Umbilical cord (tissue), 2 donors: ENCODE measurements around the gene RNF17. TPM values are rescaled to one million over a fixed set of nuclear protein-coding genes. Genes with fewer than 3 reads are reported as not detected.
"Not testable (repeated sequence)": the region's sequence is repeated elsewhere in the genome, so short reads cannot be mapped to it uniquely, and the experiment has no call there.

Experiments
- DNase-seq: peaks from one replicate; pipeline ENCODE4 v3.0.0-alpha.2; 2015; ENCODE audit warnings: low spot score
- total RNA-seq: library from RNA; depleted of rRNA; stranded (reverse); fragments of >200 nt; gene quantifications from one replicate; pipeline ENCODE4 v1.2.3, GENCODE V29; 2014; ENCODE audit warnings: low replicate concordance; ENCODE audit not compliant: insufficient read depth

The RNF17 gene
- not detected for total RNA-seq

GRCh38 chr13:24763596-24764275 lies at the start of gene RNF17:
RNF17 (plus strand) TSS chr13:24764169; CDS start chr13:24764204, 35 bp downstream.
- no peak for DNase-seq

DNA sequence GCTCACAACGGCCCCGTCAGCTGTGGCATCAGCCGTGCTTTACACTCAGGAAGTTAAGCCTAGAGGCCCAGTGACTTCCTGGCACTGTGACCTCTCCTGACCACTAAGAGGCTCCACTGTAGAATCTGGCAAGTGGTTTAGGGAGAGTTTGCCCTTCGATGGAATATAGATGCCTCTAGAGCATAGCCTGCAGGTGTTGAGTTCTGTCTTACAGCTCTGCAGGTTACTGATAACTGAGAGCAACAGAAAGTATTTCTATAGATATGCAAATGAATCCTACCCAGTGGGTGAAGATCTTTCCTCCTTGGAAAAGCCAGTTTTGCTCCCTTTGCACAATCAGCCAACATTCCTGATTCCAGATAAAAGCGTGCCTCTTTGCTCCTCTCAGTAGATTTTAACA lies 48.0 kb upstream of the RNF17 start:
- DNase-seq: no peak

DNA sequence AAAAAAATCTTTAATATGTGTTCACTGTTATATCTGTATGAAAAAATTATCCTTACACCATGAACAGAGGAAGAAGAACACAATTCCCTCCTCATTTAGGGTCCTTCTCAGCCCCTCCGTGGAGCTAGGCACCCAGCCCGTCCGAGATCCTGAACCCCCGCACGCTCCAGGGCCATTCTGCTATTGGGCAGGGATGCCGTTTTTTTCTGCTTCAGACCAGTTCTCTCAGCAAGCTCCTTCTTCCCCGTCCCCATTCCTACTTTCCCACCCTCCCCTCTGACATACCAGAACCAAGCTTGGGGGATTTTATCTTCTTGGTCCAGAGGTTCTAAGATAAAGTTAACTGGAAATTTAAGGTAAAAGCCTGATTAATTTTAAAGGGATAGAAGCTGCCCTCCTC lies 47.5 kb upstream of the RNF17 start:
- no peak for DNase-seq

DNA sequence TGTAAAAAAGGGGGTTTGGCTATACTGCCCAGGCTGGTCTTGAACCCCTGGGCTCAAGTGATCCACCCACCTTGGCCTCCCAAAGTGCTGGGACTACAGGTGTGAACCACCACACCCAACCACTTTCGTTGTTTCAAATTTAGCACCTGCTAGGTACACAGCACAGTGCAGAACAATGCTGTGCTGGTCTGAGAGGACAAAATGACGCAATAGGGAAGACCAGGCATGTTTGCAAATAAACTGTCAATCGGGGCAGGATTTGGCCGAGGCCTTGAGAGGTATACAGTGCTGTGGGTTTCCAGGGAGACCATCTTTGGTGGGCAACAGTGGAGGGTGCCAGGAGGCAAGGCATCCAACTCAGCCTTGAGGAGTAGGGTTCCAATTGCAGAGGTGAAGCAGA lies 46.8 kb upstream of the RNF17 start:
- no peak for DNase-seq

DNA sequence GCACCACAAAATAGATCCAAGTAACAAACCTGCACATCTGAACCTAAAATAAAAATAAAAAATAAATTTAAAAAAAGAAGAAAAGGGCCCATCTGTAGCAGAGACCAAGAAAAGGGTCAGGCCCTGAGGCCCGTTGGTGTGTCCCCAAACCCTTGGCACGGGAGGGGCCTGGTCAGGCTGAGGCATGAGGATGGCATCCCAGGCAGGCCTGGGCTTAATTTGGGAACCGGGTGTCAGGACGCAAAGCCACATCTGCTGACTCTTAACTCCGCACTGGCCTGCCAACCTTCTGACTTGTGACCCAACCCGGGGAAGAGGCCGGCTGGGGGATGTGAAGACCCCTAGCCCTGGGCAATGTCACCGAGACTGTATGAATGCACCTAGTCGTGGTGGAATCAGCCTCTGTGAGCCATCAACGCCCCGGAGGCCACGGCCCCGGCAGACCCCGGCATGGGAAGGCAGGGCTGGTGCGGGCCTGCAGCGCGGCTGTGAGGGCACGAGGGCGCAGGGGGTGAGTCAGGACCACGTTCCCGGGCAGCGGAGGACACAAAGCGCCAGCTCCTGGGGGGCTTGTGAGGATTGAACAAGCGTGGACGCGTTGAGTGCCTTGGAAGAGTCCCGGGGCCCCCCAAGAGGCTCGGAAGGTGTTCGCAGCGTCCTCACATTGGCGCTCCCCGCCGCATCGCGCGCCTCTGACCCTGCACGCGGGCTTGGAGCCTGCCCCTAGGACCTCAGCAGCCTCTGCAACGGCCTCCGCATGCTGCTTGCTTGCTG lies 45.6 kb upstream of the RNF17 start:
- DNase-seq: no peak

DNA sequence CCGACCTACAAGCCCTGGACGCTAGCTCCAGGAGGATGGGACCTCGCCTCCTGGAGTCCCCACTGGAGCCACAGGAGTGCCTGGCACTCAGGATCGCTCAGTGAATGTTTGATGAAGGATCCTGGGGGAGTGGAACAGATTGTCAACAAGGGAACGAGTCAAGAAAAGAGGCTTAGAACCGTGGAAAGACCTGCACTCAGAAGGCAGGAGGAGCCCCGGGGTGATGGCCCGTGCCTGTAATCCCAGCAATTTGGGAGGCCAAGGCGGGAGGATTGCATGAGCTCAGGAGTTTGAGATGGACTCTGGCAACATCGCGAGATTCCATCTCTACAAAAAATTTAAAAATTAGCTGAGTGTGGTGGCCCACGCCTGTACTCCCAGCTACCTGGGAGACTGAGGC lies 44.8 kb upstream of the RNF17 start:
- DNase-seq: no peak

GRCh38 chr13:24723206-24723605 lies 40.8 kb upstream of the RNF17 start:
- no peak for DNase-seq

GRCh38 chr13:24724714-24725113 lies 39.3 kb upstream of the RNF17 start:
- no peak for DNase-seq

DNA sequence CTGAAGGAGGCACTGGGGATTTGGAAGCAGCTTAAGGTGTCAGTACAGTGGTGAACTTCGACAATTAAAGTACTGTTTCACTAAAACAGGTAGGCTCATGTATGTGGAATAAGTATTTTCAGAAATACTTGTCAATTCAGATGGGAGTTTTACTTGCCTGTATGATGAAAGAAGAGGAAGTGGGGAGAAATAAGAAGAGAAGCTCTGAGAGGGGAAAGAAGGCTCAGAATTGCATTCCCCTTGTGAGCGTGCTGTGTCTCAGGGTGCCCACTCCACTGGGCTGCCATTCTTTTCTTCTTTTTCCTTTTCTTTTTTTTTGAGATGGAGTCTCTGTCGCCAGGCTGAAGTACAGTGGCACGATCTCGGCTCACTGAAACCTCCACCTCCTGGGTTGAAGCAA lies 38.6 kb upstream of the RNF17 start:
- DNase-seq: no peak

GRCh38 chr13:24727731-24728601 lies 36.0 kb upstream of the RNF17 start:
- DNase-seq: peak; percentile 83

DNA sequence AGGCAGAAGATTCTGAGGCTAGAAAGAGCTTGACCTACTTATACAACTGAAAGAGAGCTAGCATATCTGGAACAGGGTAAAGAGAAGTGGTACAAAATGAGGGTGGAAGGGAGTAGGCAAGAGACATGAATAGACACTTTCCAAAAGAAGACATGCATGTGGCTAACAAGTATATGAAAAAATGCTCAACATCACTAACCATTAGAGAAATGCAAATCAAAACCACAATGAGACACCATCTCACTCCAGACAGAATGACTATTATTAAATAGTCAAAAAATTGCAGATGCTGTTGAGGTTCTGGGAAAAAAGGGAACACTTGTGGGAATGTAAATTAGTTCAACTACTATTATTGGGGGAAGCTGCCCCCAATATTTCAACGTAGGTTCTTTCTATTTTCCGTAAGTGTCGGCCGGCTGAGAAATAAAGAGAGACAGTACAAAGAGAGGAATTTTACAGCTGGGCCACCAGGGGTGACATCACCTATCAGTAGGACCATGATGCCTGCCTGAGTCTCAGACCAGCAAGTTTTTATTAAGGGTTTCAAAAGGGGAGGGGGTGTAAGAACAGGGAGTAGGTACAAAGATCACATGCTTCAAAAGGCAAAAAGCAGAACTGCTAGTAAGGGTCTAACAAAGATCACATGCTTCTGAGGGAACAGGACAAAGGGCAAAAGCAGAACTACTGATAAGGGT lies 32.9 kb upstream of the RNF17 start:
- DNase-seq: not testable (repeated sequence)

DNA sequence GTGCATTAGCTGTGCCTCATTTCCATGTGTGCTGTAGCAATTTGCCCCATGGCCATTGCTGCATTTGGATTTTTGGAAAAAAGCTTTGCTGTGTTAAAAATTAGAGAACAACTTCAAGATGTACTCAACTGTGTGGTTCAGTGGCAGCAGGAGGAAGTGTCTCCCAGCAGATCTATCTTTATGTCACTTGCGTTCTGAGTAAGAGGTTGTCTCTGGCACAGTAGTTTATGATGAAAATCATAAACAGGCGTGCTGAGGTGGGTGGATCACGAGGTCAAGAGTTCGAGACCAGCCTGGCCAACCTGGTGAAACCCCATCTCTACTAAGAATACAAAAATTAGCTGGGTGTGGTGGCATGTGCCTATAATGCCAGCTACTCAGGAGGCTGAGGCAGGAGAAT lies 29.0 kb upstream of the RNF17 start:
- no peak for DNase-seq

DNA sequence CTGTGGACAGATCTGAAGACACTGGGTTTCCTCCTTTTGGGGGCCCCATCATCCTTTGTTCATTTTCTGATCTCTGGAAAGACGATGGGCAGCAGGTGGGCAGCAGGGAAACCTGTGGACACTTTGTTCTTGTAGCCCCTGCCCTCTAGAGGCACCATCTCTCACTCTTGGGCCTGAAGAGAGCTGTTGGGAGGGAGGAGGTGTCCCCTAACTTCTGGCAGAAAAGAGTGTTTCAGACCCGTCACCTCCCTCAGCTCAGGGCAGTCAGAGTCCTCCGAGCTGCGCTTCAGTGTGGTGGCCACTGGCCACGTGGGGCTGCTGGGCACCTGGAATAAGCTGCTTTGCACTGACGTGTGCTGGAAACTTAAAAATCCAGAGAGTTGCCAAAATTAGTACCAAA lies 26.9 kb upstream of the RNF17 start:
- no peak for DNase-seq

GRCh38 chr13:24738366-24738847 lies 25.6 kb upstream of the RNF17 start:
- DNase-seq: no peak

GRCh38 chr13:24740014-24740890 lies 23.7 kb upstream of the RNF17 start:
- no peak for DNase-seq

DNA sequence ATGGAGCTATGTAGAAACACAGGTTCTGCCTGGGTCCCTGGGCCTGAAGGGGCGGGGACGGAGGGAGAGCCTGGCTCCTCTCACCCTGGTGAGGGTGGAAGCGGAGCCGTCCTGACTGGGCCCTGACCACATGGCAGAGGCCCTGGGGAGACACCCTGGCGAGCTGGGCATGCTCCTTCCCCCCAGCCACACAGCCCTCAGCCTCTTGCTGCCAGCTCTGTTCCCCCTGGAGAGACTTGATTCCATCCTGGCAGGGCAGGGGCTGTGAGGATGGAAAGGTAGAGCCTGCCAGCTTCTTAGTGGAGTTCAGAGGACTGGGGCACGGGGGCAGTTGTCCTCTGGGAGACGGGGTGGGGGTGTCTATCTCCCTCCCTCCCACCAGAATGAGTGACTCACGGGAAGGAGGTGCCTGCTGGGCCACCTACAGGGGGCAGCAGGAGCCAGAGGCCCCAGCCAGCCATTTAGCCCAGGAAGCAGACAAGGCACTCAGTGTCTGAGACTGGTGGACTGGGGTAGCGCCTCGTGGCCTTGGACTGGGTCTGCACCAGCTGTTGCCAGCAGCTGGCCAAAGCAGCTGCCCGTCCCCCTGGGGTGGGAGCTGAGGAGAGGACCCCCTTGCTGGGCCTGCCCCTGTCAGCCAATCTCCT lies 22.8 kb upstream of the RNF17 start:
- DNase-seq: no peak

GRCh38 chr13:24741791-24742190 lies 22.2 kb upstream of the RNF17 start:
- DNase-seq: no peak

- DNase-seq: peak; percentile 66
Measured at GRCh38 chr13:24742294-24742693, 21.7 kb upstream of the RNF17 start.

DNA sequence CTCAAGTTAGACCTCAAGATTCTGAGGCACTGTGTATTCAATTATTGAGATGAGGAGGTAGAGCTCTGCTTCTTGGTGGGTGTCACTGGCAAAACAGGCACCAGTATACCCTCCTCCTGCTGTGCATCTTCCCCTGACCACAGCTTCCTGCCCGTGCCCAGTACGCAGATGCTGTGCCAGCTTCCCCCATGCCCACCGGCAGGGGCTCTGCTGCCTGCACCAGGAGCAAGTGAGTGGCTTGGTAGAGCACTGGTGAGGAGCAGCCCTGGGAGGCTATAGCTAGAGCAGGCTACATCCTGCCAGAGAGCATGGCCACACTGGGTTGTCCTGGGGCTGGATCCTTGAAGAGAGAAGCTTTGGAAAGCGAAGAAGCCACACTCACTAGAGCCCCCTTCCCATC lies 21.0 kb upstream of the RNF17 start:
- DNase-seq: no peak

DNA sequence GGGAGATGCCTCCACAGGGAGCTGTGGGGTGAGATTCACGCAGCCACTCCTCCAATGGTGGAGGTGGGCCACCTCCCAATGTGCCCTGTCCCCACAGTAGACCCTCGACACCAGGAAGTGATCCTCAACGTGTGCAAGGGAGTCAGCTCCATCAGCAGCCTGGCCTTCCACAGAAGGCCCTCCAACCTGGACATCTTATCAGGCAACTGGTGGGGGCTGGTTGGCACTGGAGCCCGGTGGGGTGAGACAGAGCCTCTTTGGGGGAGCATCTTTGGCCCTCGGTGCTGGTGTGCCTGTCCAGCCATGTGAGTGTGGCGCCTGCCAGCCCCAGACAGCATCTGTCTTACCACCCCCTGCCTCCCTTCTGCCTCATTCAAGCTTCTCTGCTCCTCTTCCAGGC lies 19.7 kb upstream of the RNF17 start:
- no peak for DNase-seq
